Esophagus muscularis mucosa (tissue), 4 donors: ENCODE results near the gene SLC26A2. TPM values are rescaled to one million over a fixed set of nuclear protein-coding genes. Genes with fewer than 3 reads are reported as not detected.

ENCODE experiments used
- DNase-seq: peaks from one replicate; pipeline ENCODE4 v3.0.0-alpha.2; 2017; ENCODE audit errors: extremely low spot score
- H3K27ac ChIP-seq, 4 donors: fragments of 200-600 bp; sonication (generic); replicated peaks in 1 of 4; 1 replicate in 3 of 4; 2 replicates in 1 of 4; pipeline ENCODE4 v1.5.1; 2016 to 2019; ENCODE audit warnings: mild to moderate bottlenecking in 1 of 4
- H3K27me3 ChIP-seq, 4 donors: fragments of 200-600 bp; sonication (generic); one replicate each; pipeline versions ENCODE4 v1.5.1 to v1.6.0; 2016 to 2019
- H3K36me3 ChIP-seq, 4 donors: fragments of 200-600 bp; sonication (generic); one replicate each; pipeline ENCODE4 v1.5.1; 2016 to 2019
- H3K4me1 ChIP-seq, 4 donors: fragments of 200-600 bp; sonication (generic); one replicate each; pipeline ENCODE4 v1.5.1; 2016 to 2019
- H3K4me3 ChIP-seq, 4 donors: fragments of 200-600 bp; sonication (generic); 1 replicate in 2 of 4; 2 replicates in 2 of 4; pipeline ENCODE4 v1.5.1; 2016 to 2019; ENCODE audit warnings: mild to moderate bottlenecking in 4 of 4, moderate library complexity in 1 of 4
- H3K9me3 ChIP-seq, 4 donors: fragments of 200-600 bp; sonication (generic); 1 replicate in 3 of 4; 2 replicates in 1 of 4; pipeline ENCODE4 v1.5.1; 2016 to 2019
- CTCF ChIP-seq, 3 experiments: fragments of 200-600 bp in 2 of 3; fragments of 450-650 bp in 1 of 3; sonication (generic) in 2 of 3; IDR thresholded peaks; one replicate each; pipeline ENCODE4 v1.5.1; 2017 to 2019; ENCODE audit warnings: antibody characterized with exemption in 3 of 3, mild to moderate bottlenecking in 2 of 3, moderate library complexity in 1 of 3
- EP300 ChIP-seq: sonication (generic); formaldehyde crosslinking; IDR thresholded peaks from one replicate; pipeline ENCODE4 v1.6.1; 2017; ENCODE audit warnings: antibody characterized with exemption
- POLR2A ChIP-seq: fragments of 450-650 bp; IDR thresholded peaks from one replicate; pipeline ENCODE4 v1.6.1; 2017; ENCODE audit warnings: antibody characterized with exemption, moderate library complexity, mild to moderate bottlenecking, low read depth
- POLR2AphosphoS5 ChIP-seq, 2 donors: sonication (generic); formaldehyde crosslinking; IDR thresholded peaks; one replicate each; pipeline ENCODE4 v1.6.1; 2017; ENCODE audit warnings: antibody characterized with exemption in 2 of 2
- WGBS: methylation state at CpG from one replicate; pipeline ENCODE4 v1.1.5; 2018; 5-methylcytosine and 5-hydroxymethylcytosine counted together
- intact Hi-C: fragments of 100-400 bp; cut with DNase I; formaldehyde crosslinking; loops from one replicate; pipeline ENCODE4 v1.15.1; 2023
- total RNA-seq, 4 donors: library from RNA; depleted of rRNA; stranded (reverse); fragments of >200 nt; gene quantifications; one replicate each; pipeline versions ENCODE4 v1.1.0 to v1.2.1, GENCODE V29; 2016

The SLC26A2 gene
- total RNA-seq, 4 donors from 2014 or later: 7.9 to 9.2 (median 8.0) TPM

GRCh38 chr5:149999359-149999758 is 38.8 kb downstream of the SLC26A2 start:
- intact Hi-C loops: no loop called here
- H3K36me3 ChIP-seq: peaks cover 5 to 26% (median 21%) of the 10 kb centered on the region in 4 donors
- H3K27ac ChIP-seq: peak overlapping the region; percentile 91 to 97 (median 93)
- TF ChIP-seq POLR2A (no peak), POLR2AphosphoS5 (IDR thresholded peaks at IDR 0.05) (no peak), EP300 (no peak), CTCF (IDR thresholded peaks at IDR 0.05) (no peak)
- no peaks in the 10 kb centered on the region for H3K27me3 ChIP-seq
- 76% methylated on average over 3 of the region's 3 CpGs for WGBS
- DNase-seq: no peak
- H3K4me1 ChIP-seq: peaks cover 24 to 43% (median 36%) of the 10 kb centered on the region in 4 donors
- no peaks in the 10 kb centered on the region for H3K9me3 ChIP-seq
- peak overlapping the region; percentile 81 to 93 (median 92) for H3K4me3 ChIP-seq

GRCh38 chr5:149999866-150000255 is 39.3 kb downstream of the SLC26A2 start:
- Histone ChIP-seq H3K27ac (peak overlapping the region; percentile 91 to 97 (median 93)), H3K27me3 (no peaks in the 10 kb centered on the region), H3K36me3 (peaks cover 5 to 28% (median 22%) of the 10 kb centered on the region in 4 donors), H3K4me1 (peaks cover 24 to 48% (median 36%) of the 10 kb centered on the region in 4 donors), H3K4me3 (peak overlapping the region; percentile 81 to 93 (median 92)), H3K9me3 (no peaks in the 10 kb centered on the region)
- 25% methylated on average over 7 of the region's 7 CpGs for WGBS
- intact Hi-C loops: loop anchor here (5.0 kb wide), 1 partner anchor 217 kb away; no protein-coding TSS in a partner anchor
- no peak for DNase-seq
- TF ChIP-seq POLR2A (no peak), EP300 (no peak), POLR2AphosphoS5 (IDR thresholded peaks at IDR 0.05) (no peak), CTCF (IDR thresholded peaks at IDR 0.05) (no peak)

- H3K4me3 ChIP-seq: peak within 1 kb of the TSS; percentile 81 to 93 (median 92)
- peaks cover 21 to 49% (median 36%) of the 10 kb centered on the region in 4 donors for H3K4me1 ChIP-seq
- peaks cover 0 to 28% (median 22%) of the 10 kb centered on the region in 4 donors for H3K36me3 ChIP-seq
- H3K27ac ChIP-seq: peak within 1 kb of the TSS; percentile 91 to 97 (median 93)
- TF ChIP-seq EP300: no peak
- peak; percentile 92 to 98 for TF ChIP-seq POLR2AphosphoS5 (IDR thresholded peaks at IDR 0.05)
- TF ChIP-seq POLR2A: peak; percentile 76
- no peak for TF ChIP-seq CTCF (IDR thresholded peaks at IDR 0.05)
- no peaks in the 10 kb centered on the region for H3K9me3 ChIP-seq
- DNase-seq: peak; percentile 96
- intact Hi-C loops: loop anchor here (5.0 kb wide), 1 partner anchor 217 kb away; no protein-coding TSS in a partner anchor
- WGBS: 2% methylated on average over 10 of the region's 72 CpGs
- H3K27me3 ChIP-seq: no peaks in the 10 kb centered on the region
Measured at GRCh38 chr5:150000256-150000989, 39.9 kb downstream of the SLC26A2 start, which contains the start of the genes HMGXB3 and TIGD6. HMGXB3 (plus strand) TSS chr5:150000739; CDS start chr5:150004853, 4,114 bp downstream. TIGD6 (minus strand) TSS chr5:150000654; CDS start chr5:149996348, 4,306 bp downstream.

- no peak for DNase-seq
- H3K27me3 ChIP-seq: no peaks in the 10 kb centered on the region
- peaks cover 21 to 49% (median 36%) of the 10 kb centered on the region in 4 donors for H3K4me1 ChIP-seq
- peak overlapping the region; percentile 81 to 93 (median 92) for H3K4me3 ChIP-seq
- TF ChIP-seq EP300: no peak
- no peak for TF ChIP-seq CTCF (IDR thresholded peaks at IDR 0.05)
- no peak for TF ChIP-seq POLR2AphosphoS5 (IDR thresholded peaks at IDR 0.05)
- no peak for TF ChIP-seq POLR2A
- intact Hi-C loops: loop anchor here (5.0 kb wide), 1 partner anchor 216 kb away; no protein-coding TSS in a partner anchor
- H3K9me3 ChIP-seq: no peaks in the 10 kb centered on the region
- H3K36me3 ChIP-seq: peaks cover 0 to 28% (median 18%) of the 10 kb centered on the region in 4 donors
- H3K27ac ChIP-seq: peak overlapping the region; percentile 91 to 97 (median 93)
- under 1% methylated on average over 25 of the region's 44 CpGs for WGBS
Measured at GRCh38 chr5:150000990-150001659, 40.6 kb downstream of the SLC26A2 start.
